ENCODE results near the gene DPF3.

The DPF3 gene

DNA sequence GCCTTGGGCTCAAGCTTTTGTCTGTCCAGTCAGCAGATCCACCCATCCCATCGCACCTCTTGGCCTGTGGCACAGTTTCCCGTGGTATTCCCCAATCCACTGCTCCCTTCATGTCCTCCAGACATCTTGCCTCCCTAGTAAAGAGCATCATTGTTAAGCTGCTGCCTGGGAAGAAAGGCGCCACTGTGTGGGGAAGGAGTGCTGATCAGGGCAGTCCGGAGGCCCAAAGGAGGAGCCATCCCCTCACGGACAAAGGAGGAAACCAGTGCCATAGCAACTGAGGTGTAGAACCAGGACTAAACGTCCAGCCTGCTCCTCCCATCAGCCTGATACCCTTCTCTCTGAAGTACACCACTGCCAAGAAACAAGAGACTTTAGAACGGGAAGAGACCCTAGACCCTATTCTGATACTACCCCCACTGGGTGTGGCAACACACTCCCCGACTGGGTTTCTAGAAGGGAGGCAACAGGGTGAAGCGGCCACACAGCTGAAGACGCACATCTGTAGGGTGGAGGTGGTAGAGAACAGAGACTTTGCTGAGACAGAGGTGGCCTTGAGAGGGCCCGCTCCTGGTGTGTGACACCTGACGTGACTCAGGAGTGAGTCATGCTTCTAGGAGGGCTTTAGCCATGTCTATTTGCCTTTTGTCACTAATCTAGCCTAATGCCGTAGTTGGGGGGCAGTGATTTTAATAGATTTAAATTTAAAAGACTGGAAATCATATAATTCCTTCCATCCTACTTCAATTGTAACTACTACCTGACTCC lies 185.0 kb downstream of the DPF3 start:
- no peak for DNase-seq

DNA sequence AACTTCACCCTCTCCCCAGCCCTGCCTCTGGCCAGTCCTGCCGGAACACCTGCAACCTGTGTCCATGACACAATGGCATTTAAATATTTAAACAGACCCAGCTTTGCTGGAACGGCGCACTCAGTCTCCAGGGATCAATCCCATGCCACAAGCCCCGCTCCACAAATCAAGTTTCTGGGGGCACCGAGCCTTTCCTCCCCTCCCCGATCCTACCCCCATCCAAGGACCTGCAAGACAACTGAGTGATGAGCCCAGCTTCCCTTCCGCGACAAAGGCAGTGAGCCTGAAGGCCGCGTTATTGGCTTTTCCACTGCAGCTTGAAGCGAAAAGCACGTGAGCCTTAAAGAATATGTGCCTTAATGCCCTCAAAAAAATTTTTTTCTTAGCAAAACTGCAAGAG lies 185.7 kb downstream of the DPF3 start:
- no peak for DNase-seq

- no peak for DNase-seq
Measured at GRCh38 chr14:72706485-72706884, 187.4 kb downstream of the DPF3 start.

DNA sequence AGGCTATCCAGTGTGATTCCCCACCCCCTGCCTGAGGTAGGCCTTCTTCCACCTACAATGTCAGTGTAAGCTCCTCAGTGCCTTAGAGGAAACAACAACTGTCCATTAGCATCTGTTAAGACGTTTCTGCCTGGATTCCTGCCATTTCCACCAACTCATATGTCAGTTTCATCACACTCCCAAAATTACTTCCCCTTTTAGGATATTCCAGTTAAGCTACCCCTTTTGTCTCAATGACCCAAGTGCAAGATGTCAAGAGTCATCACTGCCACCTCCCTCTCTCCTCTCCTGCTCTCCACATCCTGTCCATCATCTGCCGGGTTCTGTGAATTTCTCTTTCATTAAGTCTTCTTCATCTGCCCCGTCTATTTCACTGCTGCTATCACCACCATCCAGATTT lies 189.4 kb downstream of the DPF3 start:
- no peak for DNase-seq

DNA sequence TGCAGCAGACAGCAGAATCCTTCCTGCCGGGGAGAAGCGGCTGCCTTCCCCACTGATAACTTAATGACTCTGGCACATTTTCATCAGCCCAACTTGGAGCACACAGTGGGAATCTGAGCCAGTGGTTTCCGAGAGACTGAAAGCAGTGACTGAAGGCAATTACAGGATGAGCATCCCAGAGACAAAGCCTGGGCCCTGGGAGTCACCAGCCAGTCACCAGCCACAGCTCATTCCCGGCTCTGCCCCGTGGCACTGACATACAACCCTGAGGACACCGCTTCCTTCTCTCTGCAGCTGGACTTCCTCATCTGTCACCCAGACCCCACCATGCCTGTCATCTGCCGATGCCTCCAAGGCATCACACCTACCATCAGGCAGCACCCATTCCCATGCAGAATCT lies 192.3 kb downstream of the DPF3 start:
- DNase-seq: no peak

DNA sequence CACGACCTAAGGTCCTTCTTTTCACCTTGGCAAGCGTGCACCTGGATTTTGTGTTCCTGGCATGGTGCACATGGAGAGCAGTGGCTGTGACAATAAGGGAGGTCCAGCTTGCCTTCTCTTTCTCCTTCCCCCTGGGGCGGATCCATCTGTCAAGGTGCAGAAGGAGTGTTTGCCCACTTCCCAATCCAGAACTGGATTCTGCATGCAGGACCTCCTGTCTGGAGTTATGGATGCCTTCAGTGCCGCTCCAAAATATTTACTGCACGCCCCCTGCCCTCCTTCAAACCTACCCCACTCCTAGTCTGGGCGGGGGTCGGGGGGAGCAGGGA lies 192.7 kb downstream of the DPF3 start:
- DNase-seq: no peak

GRCh38 chr14:72700338-72701236 lies 193.3 kb downstream of the DPF3 start:
- no peak for DNase-seq

DNA sequence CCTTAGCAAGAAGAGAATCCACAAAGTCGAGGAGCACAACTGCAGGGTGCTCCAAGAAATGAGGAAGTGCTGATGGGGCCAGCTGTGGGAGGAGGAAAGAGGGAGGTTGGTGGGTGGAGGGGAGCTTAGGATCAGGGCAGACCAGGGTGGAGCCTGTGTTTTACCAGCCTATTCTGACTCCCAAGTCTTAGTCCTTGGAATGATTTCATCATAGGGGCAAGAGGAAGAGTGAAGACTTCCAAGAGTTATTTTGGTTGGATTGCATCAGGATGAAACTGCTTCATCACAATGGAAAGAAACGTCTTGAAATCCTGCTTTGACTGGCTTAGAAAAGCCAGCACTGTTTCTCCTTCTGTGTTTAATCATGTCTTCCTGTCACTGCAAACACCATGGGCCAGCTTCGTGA lies 194.0 kb downstream of the DPF3 start:
- DNase-seq: no peak

DNA sequence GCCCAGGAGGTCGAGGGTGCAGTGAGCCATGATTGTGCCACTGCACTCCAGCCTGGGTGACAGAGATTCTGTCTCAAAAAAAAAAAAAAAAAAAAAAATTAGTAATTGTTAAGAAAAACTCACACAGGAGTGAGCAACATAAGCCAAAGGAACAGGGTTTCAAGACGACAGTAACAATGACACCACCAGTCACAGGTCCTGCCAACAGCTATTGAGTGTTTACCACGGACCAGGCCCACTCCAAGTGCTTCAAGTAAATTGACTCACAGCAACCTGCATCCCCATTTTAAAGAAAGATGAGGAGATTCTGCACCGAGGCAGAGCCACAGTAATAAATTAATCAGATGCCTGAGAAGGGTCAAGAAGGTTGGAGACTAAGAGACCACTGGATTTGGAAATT lies 194.5 kb downstream of the DPF3 start:
- no peak for DNase-seq

DNA sequence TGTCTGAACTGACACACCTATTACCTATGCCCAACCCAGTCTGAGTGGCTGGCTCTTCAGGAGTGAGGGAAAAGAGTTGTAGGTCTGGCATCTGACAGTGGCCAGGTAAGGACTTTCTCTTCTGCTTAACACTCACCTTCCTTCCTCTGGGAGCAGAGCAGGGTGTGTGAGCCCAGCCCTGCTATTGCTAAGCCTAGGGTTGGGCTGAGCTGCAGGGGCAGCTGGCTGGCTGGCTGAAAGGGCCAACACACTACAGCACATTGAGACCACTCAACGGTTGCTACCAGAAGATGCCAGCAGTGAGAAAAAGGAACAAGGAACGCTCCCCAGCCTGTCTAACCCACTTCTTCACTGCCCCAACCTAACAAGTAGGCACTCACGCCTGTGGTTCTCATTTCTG lies 201.2 kb downstream of the DPF3 start:
- no peak for DNase-seq

DNA sequence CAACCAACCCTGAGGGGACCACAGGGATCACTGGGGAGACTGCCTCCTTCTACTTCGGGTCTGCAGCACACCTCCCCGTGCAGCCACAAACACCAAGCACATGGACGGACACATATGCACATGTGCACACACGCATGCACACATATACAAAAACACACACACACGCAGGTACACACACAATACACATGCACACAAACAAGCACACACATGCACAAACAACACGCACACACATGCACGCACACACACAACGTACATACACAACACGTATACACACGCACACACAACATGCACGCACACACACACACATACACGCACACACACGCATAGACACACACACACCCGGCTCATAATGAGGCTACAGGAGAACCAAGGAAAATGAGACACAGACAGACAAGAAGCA lies 203.6 kb downstream of the DPF3 start:
- DNase-seq: no peak

GRCh38 chr14:72688990-72689671 lies 204.8 kb downstream of the DPF3 start:
- DNase-seq: no peak

DNA sequence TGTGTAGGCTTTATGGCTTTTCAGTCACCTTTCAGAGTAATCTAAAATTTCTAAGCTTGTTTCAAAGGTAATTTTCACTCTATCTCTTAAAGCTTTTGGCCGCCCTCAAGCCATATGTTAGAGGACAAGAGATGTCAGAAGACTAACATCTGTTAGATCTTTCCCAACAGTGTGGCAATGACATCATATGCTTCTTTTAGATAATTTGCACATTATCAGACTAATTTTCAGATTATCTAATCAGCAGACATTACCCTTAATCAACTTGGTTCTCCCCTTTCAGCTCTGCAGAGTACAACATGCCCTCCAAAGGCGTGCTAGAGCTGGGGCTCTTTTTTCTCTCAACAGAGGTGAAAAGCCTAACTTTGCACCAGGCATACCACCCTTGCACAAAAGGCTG lies 207.1 kb downstream of the DPF3 start:
- DNase-seq: no peak

DNA sequence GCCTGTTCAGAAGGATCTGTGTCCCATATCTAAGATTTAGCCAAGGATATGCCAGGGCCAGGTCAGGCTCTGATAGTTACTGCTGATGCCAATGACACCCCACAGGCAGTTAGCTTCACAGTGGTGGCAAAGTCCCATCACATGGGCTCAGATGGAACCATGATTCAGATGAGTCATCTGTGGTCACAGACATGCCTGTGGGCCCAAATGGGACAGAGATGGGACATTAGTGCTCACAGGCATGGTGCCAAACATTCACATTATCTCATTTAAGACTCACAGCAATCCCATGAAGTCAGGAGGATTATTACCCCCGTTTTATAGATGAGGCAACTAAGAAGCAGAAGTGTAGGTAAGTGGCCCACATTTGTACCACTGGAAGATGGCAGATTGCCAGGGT lies 207.8 kb downstream of the DPF3 start:
- no peak for DNase-seq

DNA sequence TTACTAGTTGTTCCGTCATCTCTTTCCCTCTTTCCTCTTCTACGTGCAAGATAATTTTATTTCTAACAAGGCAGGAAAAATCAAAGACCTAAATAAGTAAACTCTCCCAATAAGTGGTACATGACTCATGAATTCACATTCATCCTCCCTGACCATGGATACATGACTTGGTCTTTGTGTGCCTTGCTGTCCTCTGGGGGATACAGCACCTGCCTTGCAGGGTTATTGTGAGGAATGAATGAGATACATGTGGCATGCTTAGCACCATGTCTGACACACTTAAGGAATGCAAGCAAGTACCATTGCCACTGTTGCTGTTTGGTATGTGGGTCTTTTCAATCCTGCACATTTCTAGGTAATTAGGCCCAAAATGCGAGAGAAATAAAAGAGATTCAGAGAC lies 208.4 kb downstream of the DPF3 start:
- no peak for DNase-seq

- DNase-seq: no peak
Measured at GRCh38 chr14:72683787-72684186, 210.1 kb downstream of the DPF3 start.

- DNase-seq: no peak
Measured at GRCh38 chr14:72682188-72682587, 211.7 kb downstream of the DPF3 start.

- DNase-seq: no peak
Measured at GRCh38 chr14:72680853-72681640, 212.9 kb downstream of the DPF3 start.

DNA sequence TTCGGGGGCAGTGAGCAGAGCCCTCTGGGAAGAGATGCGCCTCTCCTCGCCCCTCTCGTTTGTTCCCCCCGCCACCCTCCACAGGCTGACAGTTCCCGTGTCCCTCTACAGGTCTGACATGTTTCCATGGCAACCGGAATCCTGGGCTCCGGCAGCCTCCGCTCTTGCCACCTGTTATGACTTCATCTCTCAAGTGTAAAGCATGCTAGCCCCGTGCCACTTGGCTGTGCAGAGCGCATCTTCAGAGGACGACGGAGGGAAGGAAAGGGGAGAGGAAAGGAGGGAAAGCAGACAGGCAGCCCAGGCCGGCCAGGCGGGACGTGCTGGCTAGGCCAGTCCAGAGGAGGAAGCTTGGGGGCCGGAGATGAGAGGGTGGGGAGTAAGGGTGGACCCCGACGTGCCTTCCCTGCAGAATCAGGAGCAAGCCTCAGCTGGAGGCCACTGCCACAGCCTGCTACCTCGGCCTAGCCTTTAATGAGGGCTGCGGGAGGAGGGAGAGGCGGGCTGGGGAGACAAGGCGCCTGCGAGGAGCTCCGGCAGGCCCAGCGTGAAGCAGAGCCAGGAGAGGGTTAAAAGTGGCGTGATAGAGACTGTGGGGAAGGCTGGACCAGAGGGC lies 214.3 kb downstream of the DPF3 start:
- no peak for DNase-seq

DNA sequence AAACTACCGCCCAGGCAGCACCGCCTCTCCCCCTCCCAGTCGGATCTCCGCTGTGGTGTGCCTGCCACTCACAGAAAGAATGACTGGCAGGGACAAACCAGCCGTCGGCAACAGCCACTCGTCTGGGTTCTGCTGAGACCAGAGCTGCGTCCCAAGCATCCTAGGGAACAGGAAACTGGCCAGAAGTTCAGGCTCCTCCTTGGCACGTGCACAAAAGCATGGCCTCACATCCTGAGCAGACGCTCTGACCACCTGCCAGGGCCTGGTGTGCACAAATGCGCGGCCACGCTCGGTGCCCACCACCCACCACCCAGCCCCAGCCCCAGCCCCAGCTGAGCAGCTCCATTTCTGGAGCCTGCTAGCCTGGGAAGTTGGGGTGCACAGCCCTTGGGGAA lies 214.8 kb downstream of the DPF3 start:
- no peak for DNase-seq

GRCh38 chr14:72678356-72678755 lies 215.5 kb downstream of the DPF3 start:
- no peak for DNase-seq

DNA sequence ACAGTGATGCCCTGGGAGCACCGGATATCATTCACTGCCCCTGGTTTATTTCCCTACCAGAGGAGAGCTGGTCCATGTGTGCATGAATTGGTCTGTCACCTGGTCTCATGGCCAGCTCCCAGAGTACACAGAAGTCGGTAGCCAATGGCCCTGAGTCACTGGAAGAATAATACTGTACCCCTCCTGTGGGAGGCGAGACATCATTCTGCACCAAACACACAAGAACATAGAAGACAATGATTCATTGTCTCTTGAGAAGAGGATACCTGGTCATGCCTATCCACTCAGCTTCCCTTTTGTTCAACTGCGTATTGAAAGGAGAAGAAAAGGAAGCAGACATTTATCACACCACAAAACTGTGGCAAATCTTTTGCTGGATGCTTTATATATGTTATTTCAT lies 216.2 kb downstream of the DPF3 start:
- no peak for DNase-seq

- no peak for DNase-seq
Measured at GRCh38 chr14:72675126-72675525, 218.8 kb downstream of the DPF3 start.

Measured in CD4-positive, alpha-beta T cell treated with Interferon gamma for 1 hour (primary cell).